Heart left ventricle (tissue), 16 donors: ENCODE results near the gene PRKCA. TPM values are rescaled to one million over a fixed set of nuclear protein-coding genes. Genes with fewer than 3 reads are reported as not detected.
A peak's percentile ranks its signal among the peaks of the same experiment; 100 is the strongest.

Experiments
- ATAC-seq, 4 donors: fragments of 200-7000 bp; cut with Tn5 transposase; one replicate each; pipeline ENCODE4 v1.9.1; 2020 to 2022; ENCODE audit warnings: moderate library complexity in 4 of 4, mild to moderate bottlenecking in 3 of 4, moderate number of reproducible peaks in 1 of 4
- DNase-seq, 5 donors: peaks; one replicate each; pipeline ENCODE4 v3.0.0-alpha.2; 2020
- H3K27ac ChIP-seq, 12 donors: fragments of 200-600 bp; sonication (generic) in 4 of 12; one replicate each; pipeline versions ENCODE4 v1.5.0 to v1.8.0; 2016 to 2022; ENCODE audit warnings: mild to moderate bottlenecking in 2 of 12
- H3K27me3 ChIP-seq, 9 donors: fragments of 200-600 bp; sonication (generic) in 2 of 9; one replicate each; pipeline versions ENCODE4 v1.5.1 to v1.8.0; 2016 to 2022; ENCODE audit warnings: mild to moderate bottlenecking in 3 of 9
- H3K36me3 ChIP-seq, 9 donors: fragments of 200-600 bp; sonication (generic) in 2 of 9; one replicate each; pipeline versions ENCODE4 v1.5.0 to v1.8.0; 2018 to 2022; ENCODE audit warnings: mild to moderate bottlenecking in 2 of 9
- H3K4me1 ChIP-seq, 12 donors: fragments of 200-600 bp; sonication (generic) in 4 of 12; one replicate each; pipeline versions ENCODE4 v1.5.0 to v1.8.0; 2016 to 2022; ENCODE audit warnings: mild to moderate bottlenecking in 3 of 12
- H3K4me3 ChIP-seq, 12 donors: fragments of 200-600 bp; sonication (generic) in 4 of 12; one replicate each; pipeline versions ENCODE4 v1.5.0 to v1.8.0; 2017 to 2022; ENCODE audit warnings: mild to moderate bottlenecking in 9 of 12, moderate library complexity in 4 of 12
- H3K9me3 ChIP-seq, 12 donors: fragments of 200-600 bp; sonication (generic) in 4 of 12; one replicate each; pipeline versions ENCODE4 v1.5.0 to v1.8.0; 2016 to 2022; ENCODE audit warnings: mild to moderate bottlenecking in 1 of 12
- CTCF ChIP-seq, 12 donors: fragments of 200-600 bp; sonication (generic) in 4 of 12; IDR thresholded peaks; one replicate each; pipeline versions ENCODE4 v1.5.0 to v1.8.0; 2018 to 2022; ENCODE audit warnings: antibody characterized with exemption in 12 of 12, mild to moderate bottlenecking in 5 of 12
- POLR2A ChIP-seq, 2 donors: fragments of 450-650 bp; IDR thresholded peaks; one replicate each; pipeline ENCODE4 v1.6.1; 2017; ENCODE audit warnings: antibody characterized with exemption in 2 of 2, mild to moderate bottlenecking in 2 of 2, moderate library complexity in 2 of 2
- WGBS, 4 donors: extraction: QIAGEN DNeasy Blood & Tissue Kit in 2 of 4; methylation state at CpG; one replicate each; pipeline versions ENCODE4 v1.1.5 to v1.1.7; 2013 to 2018; 5-methylcytosine and 5-hydroxymethylcytosine counted together
- intact Hi-C, 10 donors: fragments of 100-400 bp; cut with DNase I; formaldehyde crosslinking; loops; one replicate each; pipeline versions ENCODE4 v1.11.1 to v1.14.2; 2022
- polyA plus RNA-seq, 2 donors: library from polyadenylated mRNA; stranded (reverse); fragments of 200-250 nt; gene quantifications; one replicate each; pipeline ENCODE4 v1.2.3, GENCODE V29; 2013
- total RNA-seq, 9 donors: library from RNA; depleted of rRNA in 2 of 9; stranded (reverse); fragments of >200 nt in 2 of 9; fragmentation: NEBNext Ultra II Directional in 3 of 9; extraction: Animal tissue kit (Norgen Biotek cat#: 25700) in 3 of 9; gene quantifications; one replicate each; pipeline versions ENCODE4 v1.1.0 to v1.2.4, GENCODE V29; 2016 to 2023
- donor health status: ischemic (EF 13 %, LVEDD 7.1; RV severe dilation, severe dysfunction).
- donor health status: healthy with polysubstance abuse.
- donor health status: DM: no; HTN: yes; CAD: no.
- donor health status: DM: no; HTN: no; CAD: no.
- donor health status: ischemic (EF 25% LVEDD 6.9; RV normal size, moderate dysfunction).
- donor health status: ischemic (EF 25% LVEDD 5.7; RV mildly dilated, moderate dysfunction).
- donor health status: healthy.
- donor health status: DM: yes; HTN: yes; CAD: no.
- donor health status: ischemic (EF 35%, LVEDD 5.7; RV mildly dilated, moderate dysfunction).
- donor health status: nonischemic (EF 11% LVEDD 7.7; RV severe dilation, severe dysfunction).
- donor health status: DM: yes; HTN: yes; CAD: no.
- donor health status: PGD.
- donor health status: ischemic (EF 29% LVEDD 5.4; RV normal size, mild dysfunction).
- donor health status: nonischemic (EF 23%, LVEDD 6.1; RV moderate dilation, normal function).

The PRKCA gene
- total and polyA plus RNA-seq, 11 donors: 3.4 to 26.8 (median 11.4) TPM

DNA sequence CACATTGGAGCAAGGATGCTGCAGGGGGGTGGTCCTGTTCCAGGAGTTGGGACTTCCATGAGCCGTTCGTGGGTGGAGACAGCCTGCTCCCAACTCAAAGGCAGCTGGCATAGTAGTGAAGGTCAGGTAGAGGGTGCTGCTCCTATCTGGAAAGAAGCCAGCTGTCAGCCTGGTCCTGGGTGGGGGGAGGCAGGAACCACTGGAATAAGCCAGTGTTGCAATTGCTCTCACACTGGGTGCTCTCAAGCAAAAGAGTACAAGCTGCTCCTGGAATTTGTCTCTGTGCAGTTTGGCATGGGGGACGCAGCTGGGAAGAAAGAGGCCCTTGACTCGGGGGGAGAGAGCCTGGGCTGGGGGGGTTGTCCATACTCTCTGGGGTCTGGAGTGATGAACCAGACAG is 541.2 kb downstream of the PRKCA start:
- H3K27me3 ChIP-seq: peaks cover 0 to 12% (median 8%) of the 10 kb centered on the region in 9 donors
- 24 to 48% (median 42%) methylated on average over 4 of the region's 4 CpGs for WGBS, 4 donors
- no peak for TF ChIP-seq CTCF (IDR thresholded peaks at IDR 0.05)
- no peak for TF ChIP-seq POLR2A (IDR thresholded peaks at IDR 0.05)
- intact Hi-C loops: no loop called here
- H3K4me3 ChIP-seq: no peak overlapping the region
- ATAC-seq (no peak), DNase-seq (peak in 1 of 5 donors; percentile 11)
- H3K9me3 ChIP-seq: peaks cover 0 to 8% (median 0%) of the 10 kb centered on the region in 12 donors
- no peaks in the 10 kb centered on the region for H3K36me3 ChIP-seq
- H3K4me1 ChIP-seq: no peaks in the 10 kb centered on the region
- H3K27ac ChIP-seq: no peak overlapping the region

- DNase-seq (peak in 1 of 5 donors; percentile 3), ATAC-seq (no peak)
- H3K4me3 ChIP-seq: no peak overlapping the region
- H3K36me3 ChIP-seq: no peaks in the 10 kb centered on the region
- H3K9me3 ChIP-seq: peaks cover 0 to 12% (median 0%) of the 10 kb centered on the region in 12 donors
- WGBS, 4 donors: 55 to 71% (median 65%) methylated on average over 3 of the region's 3 CpGs
- peaks cover 0 to 14% (median 3%) of the 10 kb centered on the region in 12 donors for H3K4me1 ChIP-seq
- TF ChIP-seq CTCF (IDR thresholded peaks at IDR 0.05): no peak
- no peak overlapping the region for H3K27ac ChIP-seq
- intact Hi-C loops: no loop called here
- H3K27me3 ChIP-seq: peaks cover 0 to 3% (median 0%) of the 10 kb centered on the region in 9 donors
Observed at GRCh38 chr17:66847704-66848103, 545.3 kb downstream of the PRKCA start.

DNA sequence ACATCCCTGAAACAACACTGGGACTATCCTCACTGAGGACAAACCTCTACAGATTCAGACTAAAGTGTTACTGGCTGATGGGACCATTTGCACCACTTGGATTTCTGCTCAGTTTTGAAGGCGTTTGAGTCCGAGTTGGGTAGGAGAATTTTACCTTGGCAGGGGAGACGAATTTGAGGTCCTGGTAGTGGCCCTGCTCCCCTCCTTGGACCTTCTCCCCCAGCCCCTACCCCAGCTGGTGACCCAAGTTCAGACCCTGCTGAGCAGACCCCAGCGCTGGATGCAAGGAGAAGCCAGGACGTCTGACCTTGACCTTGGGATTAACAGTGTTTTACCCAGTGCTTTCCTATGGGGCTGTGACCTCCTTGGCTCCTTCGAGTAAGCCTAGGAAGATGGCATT is 546.1 kb downstream of the PRKCA start:
- Histone ChIP-seq H3K27ac (no peak overlapping the region), H3K9me3 (peaks cover 0 to 12% (median 0%) of the 10 kb centered on the region in 12 donors), H3K4me1 (peaks cover 0 to 14% (median 3%) of the 10 kb centered on the region in 12 donors), H3K27me3 (peaks cover 0 to 3% (median 0%) of the 10 kb centered on the region in 9 donors), H3K4me3 (no peak overlapping the region), H3K36me3 (no peaks in the 10 kb centered on the region)
- intact Hi-C loops: no loop called here
- WGBS, 4 donors: 84 to 88% (median 86%) methylated on average over 4 to 6 of the region's 6 CpGs
- no peak for ATAC-seq
- TF ChIP-seq CTCF (IDR thresholded peaks at IDR 0.05) (no peak), POLR2A (IDR thresholded peaks at IDR 0.05) (no peak)
- no peak for DNase-seq

DNA sequence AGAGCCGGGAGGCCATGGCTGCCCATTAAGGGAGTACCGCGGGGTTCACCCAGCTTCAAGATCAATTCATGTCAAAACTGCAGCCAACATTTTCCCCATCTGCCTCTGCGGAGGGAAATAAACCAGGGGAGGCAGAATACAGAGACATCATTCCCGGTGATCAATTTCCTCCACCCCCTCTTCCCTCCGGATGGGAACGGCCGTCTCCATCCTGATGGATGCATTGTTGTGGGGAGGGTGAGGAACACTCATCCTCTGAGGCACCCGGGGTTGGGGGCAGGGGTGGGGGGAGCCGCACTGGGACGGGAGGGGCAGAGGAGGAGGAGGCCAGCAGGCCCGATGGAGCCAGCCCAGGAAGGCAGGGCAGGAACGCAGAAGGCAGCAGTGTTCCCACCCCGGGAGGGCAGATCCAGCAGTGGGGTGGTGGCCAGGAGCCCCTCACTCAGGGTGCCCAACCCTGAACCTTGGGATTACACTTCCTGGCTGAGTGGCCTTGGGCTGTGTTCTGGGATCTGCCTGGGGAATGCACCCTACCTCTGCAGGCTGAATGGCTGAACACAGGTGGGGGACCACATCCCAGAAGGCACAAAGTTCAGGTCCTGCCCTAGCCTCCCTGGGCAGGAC is 546.7 kb downstream of the PRKCA start:
- ATAC-seq (peak in 1 of 4 donors; percentile 24), DNase-seq (peak in 1 of 5 donors; percentile 11)
- TF ChIP-seq POLR2A (IDR thresholded peaks at IDR 0.05): no peak
- no peak for TF ChIP-seq CTCF (IDR thresholded peaks at IDR 0.05)
- no peak overlapping the region for H3K27ac ChIP-seq
- intact Hi-C loops: no loop called here
- H3K4me3 ChIP-seq: no peak overlapping the region
- WGBS, 4 donors: 79 to 85% (median 83%) methylated on average over 10 to 14 of the region's 14 CpGs
- H3K9me3 ChIP-seq: peaks cover 0 to 12% (median 0%) of the 10 kb centered on the region in 12 donors
- H3K36me3 ChIP-seq: no peaks in the 10 kb centered on the region
- peaks cover 0 to 14% (median 3%) of the 10 kb centered on the region in 12 donors for H3K4me1 ChIP-seq
- peaks cover 0 to 3% (median 0%) of the 10 kb centered on the region in 9 donors for H3K27me3 ChIP-seq
